GM12801 (cell line): ENCODE measurements around the gene TRIM3.

Experiments used
- TF ChIP-seq, protein P1 (sequence below): IDR thresholded peaks from one replicate; pipeline ENCODE4 v1.5.1; 2011; ENCODE audit warnings: control low read depth; ENCODE audit not compliant: insufficient read length; ENCODE audit errors: extremely low read depth

Gene TRIM3

GRCh38 chr11:6498544-6498943 is 24.8 kb upstream of the TRIM3 start:
- TF ChIP-seq, protein P1, sequence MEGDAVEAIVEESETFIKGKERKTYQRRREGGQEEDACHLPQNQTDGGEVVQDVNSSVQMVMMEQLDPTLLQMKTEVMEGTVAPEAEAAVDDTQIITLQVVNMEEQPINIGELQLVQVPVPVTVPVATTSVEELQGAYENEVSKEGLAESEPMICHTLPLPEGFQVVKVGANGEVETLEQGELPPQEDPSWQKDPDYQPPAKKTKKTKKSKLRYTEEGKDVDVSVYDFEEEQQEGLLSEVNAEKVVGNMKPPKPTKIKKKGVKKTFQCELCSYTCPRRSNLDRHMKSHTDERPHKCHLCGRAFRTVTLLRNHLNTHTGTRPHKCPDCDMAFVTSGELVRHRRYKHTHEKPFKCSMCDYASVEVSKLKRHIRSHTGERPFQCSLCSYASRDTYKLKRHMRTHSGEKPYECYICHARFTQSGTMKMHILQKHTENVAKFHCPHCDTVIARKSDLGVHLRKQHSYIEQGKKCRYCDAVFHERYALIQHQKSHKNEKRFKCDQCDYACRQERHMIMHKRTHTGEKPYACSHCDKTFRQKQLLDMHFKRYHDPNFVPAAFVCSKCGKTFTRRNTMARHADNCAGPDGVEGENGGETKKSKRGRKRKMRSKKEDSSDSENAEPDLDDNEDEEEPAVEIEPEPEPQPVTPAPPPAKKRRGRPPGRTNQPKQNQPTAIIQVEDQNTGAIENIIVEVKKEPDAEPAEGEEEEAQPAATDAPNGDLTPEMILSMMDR, result no peak

DNA sequence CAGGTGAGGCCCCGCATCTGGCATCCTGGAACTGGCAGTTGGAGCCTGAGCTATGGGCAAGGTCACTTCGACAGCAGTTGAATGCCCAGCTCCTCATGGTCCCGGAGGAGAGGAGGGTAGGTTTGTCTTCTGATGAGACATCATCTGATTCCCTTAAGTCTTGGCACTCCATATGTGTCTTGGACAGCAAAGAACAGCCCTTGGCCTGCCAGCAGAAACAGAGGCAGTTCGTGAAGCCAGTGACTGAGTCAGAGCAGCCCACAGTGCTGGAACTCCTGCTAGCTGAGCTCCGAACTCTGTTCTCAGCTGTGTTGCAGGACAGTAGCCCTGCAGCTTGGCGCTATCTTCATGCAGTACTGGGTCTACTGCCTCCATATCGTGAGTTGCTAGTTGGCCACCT is 24.4 kb upstream of the TRIM3 start:
- TF ChIP-seq, protein P1, result no peak

GRCh38 chr11:6497069-6497839 is 23.5 kb upstream of the TRIM3 start, which contains the start of gene DNHD1:
DNHD1 (plus strand) TSS chr11:6497280; CDS start chr11:6498216, 936 bp downstream.
- TF ChIP-seq, protein P1, result no peak

DNA sequence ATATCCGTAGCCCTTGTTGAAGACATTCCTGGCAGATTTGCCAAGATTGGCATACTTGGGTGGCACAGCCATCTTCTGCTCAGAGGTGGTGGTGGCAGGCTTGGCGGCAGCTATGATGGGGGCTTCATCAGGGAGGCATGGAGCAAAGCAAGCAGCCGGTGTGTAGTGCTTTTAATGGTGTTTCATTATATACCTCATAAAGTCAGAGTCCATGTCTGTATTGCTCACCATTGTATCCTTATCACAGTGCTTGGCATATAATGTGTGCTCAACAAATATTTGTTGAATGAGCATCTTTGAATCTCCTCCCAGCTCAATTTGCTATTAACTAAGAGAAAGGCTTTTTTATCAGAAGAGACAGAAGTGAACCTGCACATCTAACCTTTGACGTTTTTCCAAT is 15.6 kb upstream of the TRIM3 start:
- TF ChIP-seq, protein P1, result no peak

- TF ChIP-seq, protein P1, result no peak
These were observed 15.1 kb upstream of the TRIM3 start for GRCh38 chr11:6488821-6489220.

- TF ChIP-seq, protein P1, result no peak
These were observed 14.6 kb upstream of the TRIM3 start for GRCh38 chr11:6488342-6488741.

DNA sequence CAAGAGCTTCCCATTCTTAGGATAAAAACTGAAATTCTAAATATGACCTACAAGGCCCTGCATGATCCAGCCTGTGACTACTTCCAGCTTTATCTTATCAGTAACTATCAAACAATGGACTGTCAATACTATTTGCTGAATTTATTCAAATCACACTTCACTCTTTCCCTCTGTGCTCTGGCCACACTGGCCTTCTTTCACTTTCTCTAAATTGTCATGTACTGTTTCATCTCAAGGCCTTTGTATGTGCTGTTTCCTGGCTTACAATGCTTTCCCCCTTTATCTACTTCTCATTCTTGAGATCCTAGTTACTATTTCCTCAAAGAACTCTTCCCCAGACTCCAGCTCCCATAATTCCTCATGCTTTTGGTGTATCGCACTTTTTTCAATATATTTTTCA is 13.2 kb upstream of the TRIM3 start:
- TF ChIP-seq, protein P1, result no peak
